HCT116 (cell line): ENCODE results near the gene SERPINB4. TPM values are rescaled to one million over a fixed set of nuclear protein-coding genes. Genes with fewer than 3 reads are reported as not detected.

Experiments used
- ATAC-seq: fragments of 200-7000 bp; cut with Tn5 transposase; 2 replicates; pipeline ENCODE4 v1.9.1; 2020; ENCODE audit warnings: mild to moderate bottlenecking, moderate library complexity
- BruUV-seq: library from RNA; stranded (reverse); fragments of 400-500 nt; replicated peaks from 2 replicates; lab custom pipeline; 2021; lab: Mats Ljungman, UMichigan
- CTCF ChIA-PET: fragments of 300-600 bp; sonication (Branson Sonifier 250); formaldehyde crosslinking; loops from one replicate; lab custom pipeline; 2021; ENCODE audit warnings: antibody characterized with exemption; lab: Charles Lee
- POLR2A ChIA-PET: fragments of 300-600, 350-600 bp; sonication (Branson Sonifier 250); formaldehyde crosslinking; loops from one replicate; lab custom pipeline; 2021; ENCODE audit warnings: antibody characterized with exemption; lab: Charles Lee
- RAD21 ChIA-PET, 2 experiments: fragments of 300-600 bp; sonication (Branson Sonifier 250); formaldehyde crosslinking; loops; one replicate each; lab custom pipeline; 2023; ENCODE audit warnings: low total read pairs in 2 of 2; ENCODE audit not compliant: uncharacterized antibody in 2 of 2, unreplicated experiment in 2 of 2, low non-redundant PET in 1 of 2; lab: Charles Lee
- DNase-seq: peaks from one replicate; pipeline ENCODE4 v3.0.0-alpha.2; 2010; ENCODE audit warnings: low read depth, low spot score
- H2AFZ ChIP-seq: fragments of 200-600 bp; shearing (Covaris generic), sonication (generic); 2 replicates; pipeline ENCODE4 v1.6.1; 2017; ENCODE audit warnings: low read depth, mixed run types, mixed read lengths, antibody characterized with exemption, low read length; ENCODE audit not compliant: poor library complexity, severe bottlenecking
- H3K27ac ChIP-seq: 2 replicates; pipeline ENCODE4 v1.5.1; 2012; ENCODE audit warnings: low read depth, low read length
- H3K27me3 ChIP-seq: fragments of 200-600 bp; sonication (generic); 2 replicates; pipeline ENCODE4 v1.6.1; 2016; ENCODE audit warnings: mixed run types, low read length, mixed read lengths; ENCODE audit not compliant: insufficient read depth
- H3K36me3 ChIP-seq, 2 experiments: fragments of 200-500 bp in 1 of 2; fragments of 200-600 bp in 1 of 2; sonication (Bioruptor generic) in 1 of 2; sonication (generic) in 1 of 2; 2 replicates each; pipeline versions ENCODE4 v1.5.1 to v1.6.1; 2014 to 2016; ENCODE audit warnings: low read length in 2 of 2, inconsistent platforms in 1 of 2, mixed read lengths in 1 of 2, mixed run types in 1 of 2; ENCODE audit not compliant: insufficient read depth in 2 of 2, control insufficient read depth in 1 of 2
- H3K4me1 ChIP-seq, 2 experiments: fragments of 200-600 bp in 1 of 2; sonication (generic) in 1 of 2; 2 replicates each; pipeline versions ENCODE4 v1.5.1 to v1.6.1; 2012 to 2017; ENCODE audit warnings: low read length in 2 of 2, inconsistent platforms in 1 of 2, mild to moderate bottlenecking in 1 of 2, mixed read lengths in 1 of 2, mixed run types in 1 of 2, moderate library complexity in 1 of 2; ENCODE audit not compliant: insufficient read depth in 2 of 2, control insufficient read depth in 1 of 2
- H3K4me2 ChIP-seq: fragments of 200-600 bp; sonication (generic); 2 replicates; pipeline ENCODE4 v1.6.1; 2017; ENCODE audit warnings: mixed run types, low read length, mixed read lengths
- H3K4me3 ChIP-seq, 2 experiments: fragments of 200-600 bp in 1 of 2; sonication (generic) in 1 of 2; replicated peaks in 1 of 2; 2 replicates each; pipeline ENCODE4 v1.5.1; 2011 to 2016; ENCODE audit warnings: low read length in 2 of 2, control low read depth in 1 of 2, low read depth in 1 of 2, mild to moderate bottlenecking in 1 of 2, mixed read lengths in 1 of 2, mixed run types in 1 of 2
- H3K79me2 ChIP-seq: fragments of 200-600 bp; sonication (generic); 2 replicates; pipeline ENCODE4 v1.6.1; 2017; ENCODE audit warnings: mild to moderate bottlenecking, mixed run types, low read length, moderate library complexity, mixed read lengths; ENCODE audit not compliant: insufficient read depth
- H3K9ac ChIP-seq: fragments of 200-600 bp; sonication (generic); 2 replicates; pipeline ENCODE4 v1.6.1; 2016; ENCODE audit warnings: low read length, mixed read lengths
- H3K9me2 ChIP-seq: fragments of 200-600 bp; sonication (generic), shearing (Covaris generic); 2 replicates; pipeline ENCODE4 v1.6.1; 2017; ENCODE audit warnings: mixed run types, mild to moderate bottlenecking, moderate library complexity; ENCODE audit not compliant: insufficient read depth
- H3K9me3 ChIP-seq, 2 experiments: fragments of 200-500 bp in 1 of 2; fragments of 200-600 bp in 1 of 2; sonication (Bioruptor generic) in 1 of 2; sonication (generic) in 1 of 2; 2 replicates each; pipeline ENCODE4 v1.6.1; 2014 to 2017; ENCODE audit warnings: low read length in 2 of 2, mixed read lengths in 2 of 2, inconsistent platforms in 1 of 2, low read depth in 1 of 2, mild to moderate bottlenecking in 1 of 2, mixed run types in 1 of 2, moderate library complexity in 1 of 2; ENCODE audit not compliant: control insufficient read depth in 1 of 2, insufficient read depth in 1 of 2
- H4K20me1 ChIP-seq: fragments of 200-600 bp; sonication (generic), shearing (Covaris generic); 2 replicates; pipeline ENCODE4 v1.6.1; 2017; ENCODE audit warnings: mixed run types, mild to moderate bottlenecking, moderate library complexity; ENCODE audit not compliant: insufficient read depth
- EGR1 ChIP-seq: IDR thresholded peaks from 2 replicates; pipeline ENCODE4 v1.6.1; 2012; ENCODE audit warnings: low read depth
- ELF1 ChIP-seq: IDR thresholded peaks from 2 replicates; pipeline ENCODE4 v1.6.1; 2012; ENCODE audit warnings: low read depth, borderline replicate concordance
- EZH2phosphoT487 ChIP-seq: fragments of 200-600 bp; IDR thresholded peaks from 2 replicates; pipeline ENCODE4 v1.6.1; 2018; ENCODE audit warnings: antibody characterized with exemption, borderline replicate concordance
- FOSL1 ChIP-seq: IDR thresholded peaks from 2 replicates; pipeline ENCODE4 v1.6.1; 2012; ENCODE audit warnings: low read depth
- RAD21 ChIP-seq: IDR thresholded peaks from 2 replicates; pipeline ENCODE4 v1.6.1; 2012; ENCODE audit warnings: low read depth, mild to moderate bottlenecking
- SP1 ChIP-seq: IDR thresholded peaks from 2 replicates; pipeline ENCODE4 v1.6.1; 2012; ENCODE audit warnings: low read depth
- intact Hi-C: fragments of 100-400 bp; cut with micrococcal nuclease; formaldehyde crosslinking; loops from 2 replicates; pipeline ENCODE4 v1.10.0; 2022
- total RNA-seq: library from RNA; stranded (reverse); gene quantifications from one replicate; pipeline ENCODE4 v1.2.1, GENCODE V29; 2021; ENCODE audit not compliant: unreplicated experiment
- TF ChIP-seq, protein P1 (sequence below): IDR thresholded peaks from 2 replicates; pipeline ENCODE4 v1.6.1; 2011; ENCODE audit warnings: mild to moderate bottlenecking, low read length, moderate library complexity; ENCODE audit not compliant: insufficient replicate concordance; ENCODE audit errors: extremely low read depth
- TF ChIP-seq, protein P2 (sequence below): IDR thresholded peaks from 2 replicates; pipeline ENCODE4 v1.6.1; 2012

The SERPINB4 gene
- total RNA-seq, 1 experiment from 2014 or later: not detected

DNA sequence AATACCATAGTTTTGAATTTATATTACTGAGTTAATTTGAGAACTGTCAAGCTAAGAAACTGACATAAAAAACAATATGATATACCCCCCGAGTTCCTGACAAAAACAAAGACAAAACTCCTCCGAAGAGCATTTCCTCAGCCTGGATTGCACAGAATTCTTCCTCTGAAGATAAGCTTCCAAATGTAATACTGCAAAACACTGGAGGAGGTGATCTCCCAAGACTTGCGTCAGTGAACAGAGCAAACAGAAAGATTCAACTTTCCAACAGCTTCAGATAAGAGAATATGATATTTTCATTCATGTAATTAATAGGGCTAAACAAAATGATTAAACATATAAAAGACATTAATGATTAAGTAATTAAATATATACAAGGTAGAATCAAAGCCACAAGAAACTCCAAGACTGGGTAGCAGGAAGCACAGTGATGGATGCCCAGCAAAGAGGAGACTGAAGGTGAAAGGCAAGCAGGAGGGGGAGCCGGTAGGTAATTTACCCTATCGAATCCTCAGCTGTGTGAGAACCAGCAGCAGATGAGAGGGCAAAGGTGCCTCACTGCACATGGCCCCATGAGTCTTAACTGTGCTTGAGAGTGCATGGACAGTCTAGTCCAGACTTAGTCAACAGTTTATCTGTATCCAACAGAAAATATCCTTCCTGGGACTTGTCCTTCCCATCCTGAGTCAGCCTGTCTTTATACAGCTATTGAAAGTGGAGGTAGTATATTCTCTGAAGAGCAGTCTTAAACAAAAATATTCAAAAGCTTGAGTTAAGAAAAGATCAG, 36.0 kb upstream of the SERPINB4 start:
- no peaks in the 10 kb centered on the region for H3K79me2 ChIP-seq
- intact Hi-C loops: no loop called here
- DNase-seq: no peak
- H3K9me2 ChIP-seq: no peaks in the 10 kb centered on the region
- no peaks in the 10 kb centered on the region for H3K9me3 ChIP-seq
- H3K9ac ChIP-seq: no peak overlapping the region
- no peaks in the 10 kb centered on the region for H3K27me3 ChIP-seq
- ChIA-PET POLR2A (no interaction called here), RAD21 (no interaction called here), CTCF (no interaction called here)
- H3K4me1 ChIP-seq: no peaks in the 10 kb centered on the region; a peak in 1 of 4 replicates
- H3K4me2 ChIP-seq: no peak overlapping the region
- H2AFZ ChIP-seq: no peak overlapping the region
- no peak for TF ChIP-seq EGR1
- no peak for TF ChIP-seq EZH2phosphoT487
- TF ChIP-seq ELF1: no peak
- TF ChIP-seq, protein P1, sequence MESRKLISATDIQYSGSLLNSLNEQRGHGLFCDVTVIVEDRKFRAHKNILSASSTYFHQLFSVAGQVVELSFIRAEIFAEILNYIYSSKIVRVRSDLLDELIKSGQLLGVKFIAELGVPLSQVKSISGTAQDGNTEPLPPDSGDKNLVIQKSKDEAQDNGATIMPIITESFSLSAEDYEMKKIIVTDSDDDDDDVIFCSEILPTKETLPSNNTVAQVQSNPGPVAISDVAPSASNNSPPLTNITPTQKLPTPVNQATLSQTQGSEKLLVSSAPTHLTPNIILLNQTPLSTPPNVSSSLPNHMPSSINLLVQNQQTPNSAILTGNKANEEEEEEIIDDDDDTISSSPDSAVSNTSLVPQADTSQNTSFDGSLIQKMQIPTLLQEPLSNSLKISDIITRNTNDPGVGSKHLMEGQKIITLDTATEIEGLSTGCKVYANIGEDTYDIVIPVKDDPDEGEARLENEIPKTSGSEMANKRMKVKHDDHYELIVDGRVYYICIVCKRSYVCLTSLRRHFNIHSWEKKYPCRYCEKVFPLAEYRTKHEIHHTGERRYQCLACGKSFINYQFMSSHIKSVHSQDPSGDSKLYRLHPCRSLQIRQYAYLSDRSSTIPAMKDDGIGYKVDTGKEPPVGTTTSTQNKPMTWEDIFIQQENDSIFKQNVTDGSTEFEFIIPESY: no peak
- no peak; the same call in 1 of the 2 replicates for TF ChIP-seq RAD21
- TF ChIP-seq, protein P2, sequence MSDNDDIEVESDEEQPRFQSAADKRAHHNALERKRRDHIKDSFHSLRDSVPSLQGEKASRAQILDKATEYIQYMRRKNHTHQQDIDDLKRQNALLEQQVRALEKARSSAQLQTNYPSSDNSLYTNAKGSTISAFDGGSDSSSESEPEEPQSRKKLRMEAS: no peak
- no peak for TF ChIP-seq SP1
- TF ChIP-seq FOSL1: no peak
- no peak overlapping the region for H3K27ac ChIP-seq
- no TSS peak for BruUV-seq
- no peak for ATAC-seq
- no peaks in the 10 kb centered on the region for H4K20me1 ChIP-seq
- H3K36me3 ChIP-seq: no peaks in the 10 kb centered on the region
- no peak overlapping the region for H3K4me3 ChIP-seq
